Brain microvascular endothelial cell (primary cell): ENCODE measurements around the gene MIGA1.

Source experiments
- DNase-seq: peaks from one replicate; pipeline ENCODE4 v3.0.0-alpha.2; 2020
- H3K27ac ChIP-seq: fragments of 250-450 bp; sonication (Bioruptor Pico); 2 replicates; pipeline ENCODE4 v1.5.1; 2020; ENCODE audit warnings: mild to moderate bottlenecking, moderate library complexity
- H3K27me3 ChIP-seq: fragments of 250-450 bp; sonication (Bioruptor Pico); replicated peaks from 2 replicates; pipeline ENCODE4 v1.5.1; 2020; ENCODE audit warnings: mild to moderate bottlenecking
- H3K36me3 ChIP-seq: fragments of 250-450 bp; sonication (Bioruptor Pico); replicated peaks from 2 replicates; pipeline ENCODE4 v1.5.1; 2020; ENCODE audit warnings: mild to moderate bottlenecking
- H3K4me3 ChIP-seq: 2 replicates; pipeline ENCODE4 v1.5.1; 2011; ENCODE audit warnings: low read depth, mild to moderate bottlenecking, control low read depth, low read length, moderate library complexity
- CTCF ChIP-seq: IDR thresholded peaks from 2 replicates; pipeline ENCODE4 v1.5.1; 2011; ENCODE audit warnings: low read depth, mild to moderate bottlenecking, moderate library complexity, low read length, control low read depth, inconsistent platforms; ENCODE audit errors: missing control alignments
- in situ Hi-C: cut with HindIII; loops from 2 replicates; pipeline ENCODE4 v1.10.0; 2017; ENCODE audit warnings: low sequenced_read_pairs, low pct_ligation_motif_present

The MIGA1 gene

GRCh38 chr1:77833521-77834100 is 54.2 kb downstream of the MIGA1 start:
- Histone ChIP-seq H3K36me3 (no peaks in the 10 kb centered on the region), H3K27me3 (no peaks in the 10 kb centered on the region), H3K4me3 (no peak overlapping the region), H3K27ac (peak overlapping the region; percentile 98)
- in situ Hi-C loops: no loop called here
- TF ChIP-seq CTCF: no peak
- peak; percentile 12 for DNase-seq

GRCh38 chr1:77834771-77835334 is 55.4 kb downstream of the MIGA1 start:
- peak overlapping the region; percentile 98 for H3K27ac ChIP-seq
- H3K36me3 ChIP-seq: peaks cover 2% of the 10 kb centered on the region
- peak; percentile 60 for DNase-seq
- no peaks in the 10 kb centered on the region for H3K27me3 ChIP-seq
- H3K4me3 ChIP-seq: no peak overlapping the region
- in situ Hi-C loops: no loop called here
- TF ChIP-seq CTCF: no peak

GRCh38 chr1:77841574-77841973 is 62.1 kb downstream of the MIGA1 start:
- Histone ChIP-seq H3K27ac (no peak overlapping the region), H3K4me3 (no peak overlapping the region), H3K27me3 (no peaks in the 10 kb centered on the region), H3K36me3 (peaks cover 2% of the 10 kb centered on the region)
- no peak for TF ChIP-seq CTCF
- in situ Hi-C loops: no loop called here
- DNase-seq: no peak

- no peak overlapping the region for H3K27ac ChIP-seq
- H3K36me3 ChIP-seq: no peaks in the 10 kb centered on the region
- in situ Hi-C loops: no loop called here
- no peak for TF ChIP-seq CTCF
- H3K4me3 ChIP-seq: no peak overlapping the region
- no peak for DNase-seq
- H3K27me3 ChIP-seq: no peaks in the 10 kb centered on the region
Observed at GRCh38 chr1:77845951-77846350, 66.5 kb downstream of the MIGA1 start.

GRCh38 chr1:77846966-77847365 is 67.5 kb downstream of the MIGA1 start:
- Histone ChIP-seq H3K27me3 (no peaks in the 10 kb centered on the region), H3K27ac (no peak overlapping the region), H3K4me3 (no peak overlapping the region), H3K36me3 (no peaks in the 10 kb centered on the region)
- in situ Hi-C loops: no loop called here
- no peak for TF ChIP-seq CTCF
- no peak for DNase-seq

GRCh38 chr1:77847621-77848080 is 68.2 kb downstream of the MIGA1 start:
- Histone ChIP-seq H3K27me3 (no peaks in the 10 kb centered on the region), H3K27ac (no peak overlapping the region), H3K36me3 (no peaks in the 10 kb centered on the region), H3K4me3 (no peak overlapping the region)
- TF ChIP-seq CTCF: no peak
- in situ Hi-C loops: no loop called here
- DNase-seq: no peak
